Measurements from ENCODE around the gene PRRT1. TPM values are rescaled to one million over a fixed set of nuclear protein-coding genes. Genes with fewer than 3 reads are reported as not detected.
"Not testable (repeated sequence)": the region's sequence is repeated elsewhere in the genome, so short reads cannot be mapped to it uniquely, and the experiment has no call there.

The PRRT1 gene
- total RNA-seq (2014; rRNA removed; shearing (Covaris generic)): not detected in 2 replicates

DNA sequence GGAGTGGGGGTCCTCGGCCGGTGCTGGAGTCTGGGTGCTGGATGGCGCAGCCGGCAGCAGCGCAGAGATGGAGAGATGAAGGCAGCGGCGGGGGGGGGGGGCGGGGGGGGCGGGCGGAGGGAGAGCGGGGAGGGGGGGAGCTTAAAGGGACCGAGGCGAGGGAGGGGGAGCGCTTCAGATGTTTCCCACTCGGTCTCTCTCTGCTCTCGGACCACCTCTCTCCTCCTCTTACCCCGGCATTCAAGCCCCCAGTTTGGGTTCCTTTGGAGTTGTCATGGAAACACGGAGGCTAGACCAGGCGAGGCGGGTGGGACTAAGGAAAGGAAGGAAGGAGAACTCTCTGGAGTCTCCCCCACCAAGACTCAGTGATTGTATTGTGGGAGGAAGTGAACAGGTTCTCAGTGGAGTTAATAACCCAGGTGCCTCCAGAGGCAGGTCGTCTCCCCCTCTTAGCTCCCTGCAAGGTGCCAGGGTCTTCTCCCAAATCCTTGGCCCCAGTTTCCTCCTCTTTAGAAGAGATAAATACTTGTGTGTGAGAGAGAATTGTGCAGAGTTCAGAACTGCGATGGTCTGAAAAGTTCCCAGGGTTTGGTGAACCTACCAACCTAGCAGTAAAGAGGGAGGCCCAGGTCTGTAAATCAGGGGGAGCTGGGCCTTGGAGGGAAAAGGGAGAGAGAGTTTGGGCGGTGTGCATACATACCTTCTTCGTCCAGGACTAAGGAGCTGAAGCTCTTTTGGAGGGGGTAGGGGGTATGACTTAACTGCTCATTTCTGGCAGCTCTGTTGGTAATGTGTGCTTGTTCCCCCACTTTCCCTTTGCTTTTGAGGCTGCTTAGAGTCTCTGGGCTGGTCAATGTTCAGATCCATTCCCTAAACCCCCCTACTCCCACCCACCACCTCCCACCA, at the start of gene PRRT1:
Gene PRRT1, minus strand, starts transcription at position 77 of the 906 bp plus-strand sequence. CDS start 112 bp downstream, outside the sequence.
- no peak for DNase-seq (ENCODE audit: low spot score)

DNA sequence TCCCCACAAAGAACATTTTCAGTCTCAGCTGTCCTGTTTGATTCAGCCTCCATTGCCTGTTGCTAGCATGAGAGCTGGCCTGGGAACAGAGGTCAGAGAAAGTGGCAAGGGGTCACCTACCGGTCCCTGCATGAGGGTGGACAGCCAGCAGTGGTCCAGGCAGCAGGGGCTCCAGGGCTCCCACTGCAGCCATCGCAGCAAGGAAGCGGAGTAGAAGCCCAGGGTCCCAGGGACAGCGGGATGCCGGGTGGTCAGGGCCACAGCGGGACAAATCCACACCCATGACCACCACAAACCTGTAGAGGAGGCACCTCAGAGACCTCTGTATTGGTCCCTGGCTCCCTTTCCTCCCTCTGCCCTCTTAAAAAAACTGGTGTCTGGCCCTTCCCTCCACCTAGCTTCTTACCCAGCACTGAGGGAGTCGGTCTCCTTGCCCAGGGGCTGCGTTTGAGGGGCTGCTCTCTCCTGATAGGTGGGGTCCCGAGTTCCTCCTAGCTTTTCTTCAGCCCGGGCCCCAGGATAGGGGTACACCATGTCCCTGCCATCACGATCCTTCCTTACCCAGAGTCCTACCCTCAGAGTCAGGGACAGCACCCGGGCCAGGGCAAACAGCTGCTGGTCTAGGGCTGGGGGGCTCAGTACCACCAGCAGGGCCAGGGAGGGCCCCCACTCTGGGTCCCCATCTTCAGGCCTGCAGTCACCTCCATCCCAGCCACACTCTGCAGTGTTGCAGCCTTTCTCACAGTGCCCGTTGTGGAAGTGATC, 49.2 kb upstream of the PRRT1 start:
- no peak for DNase-seq (ENCODE audit: low spot score)

GRCh38 chr6:32198866-32199265, 47.1 kb upstream of the PRRT1 start:
- no peak for DNase-seq (ENCODE audit: low spot score)

DNA sequence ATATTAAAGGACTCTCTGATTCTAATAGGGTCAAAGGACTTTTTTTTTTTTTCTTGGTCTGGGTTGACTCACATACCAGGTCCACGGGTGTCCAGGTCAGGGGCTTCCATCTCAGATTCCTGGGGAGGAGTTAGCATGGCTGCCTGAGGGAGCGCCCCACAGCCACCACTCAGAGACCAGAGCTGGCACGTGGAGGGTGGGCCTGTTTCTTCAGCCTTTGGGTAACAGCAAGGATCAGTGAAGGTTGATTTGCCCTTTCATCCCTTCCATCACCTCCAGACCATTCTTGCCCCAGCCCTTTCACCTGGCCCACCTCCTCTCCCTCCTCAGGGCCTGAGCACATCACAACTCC, 46.6 kb upstream of the PRRT1 start:
- no peak for DNase-seq (ENCODE audit: low spot score)

DNA sequence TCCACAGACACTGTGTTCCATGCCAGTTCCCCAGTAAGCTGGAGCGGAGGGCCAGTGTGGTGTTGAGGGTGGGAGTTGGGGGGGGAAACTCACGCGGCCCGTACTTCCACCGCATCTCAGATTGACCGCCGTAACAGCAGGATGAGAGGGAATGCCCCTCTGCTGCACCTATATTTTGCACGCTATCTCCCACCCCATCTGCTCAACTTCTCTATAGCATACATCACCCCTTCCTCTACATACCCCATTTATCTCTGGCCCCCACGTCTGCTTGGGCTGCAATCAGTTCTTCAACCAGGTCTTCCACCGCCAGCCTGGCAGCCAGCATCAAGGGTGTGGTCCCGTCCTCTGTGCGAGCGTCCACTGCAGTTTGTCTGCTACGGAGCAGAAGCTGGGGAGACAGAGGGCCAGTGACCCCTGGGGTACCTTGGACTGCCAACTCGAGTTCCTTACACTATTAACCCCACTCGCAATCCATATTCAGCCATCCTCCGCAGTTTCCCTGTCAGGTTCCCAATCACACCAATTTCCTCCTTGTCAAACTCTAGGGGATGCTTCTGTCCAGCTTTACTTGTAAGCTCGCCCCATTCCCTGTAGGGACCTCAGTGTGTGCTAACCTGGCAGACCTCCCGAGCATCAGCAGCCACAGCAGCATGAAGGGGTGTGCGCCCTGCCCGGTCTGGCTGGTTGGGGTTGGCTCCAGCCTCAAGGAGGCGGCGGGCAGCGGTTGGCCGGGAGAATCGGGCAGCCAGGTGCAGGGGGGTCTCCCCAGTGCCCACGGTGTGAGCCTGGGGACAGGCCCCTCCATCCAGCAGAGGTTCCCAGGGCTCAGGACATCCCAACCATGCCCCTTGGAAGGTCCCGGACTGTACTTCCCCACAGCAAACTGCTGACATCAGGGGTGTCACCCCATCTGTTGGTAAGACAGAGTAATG, 45.2 kb upstream of the PRRT1 start:
- peak; percentile 19 for DNase-seq (ENCODE audit: low spot score)

- DNase-seq (ENCODE audit: low spot score): peak; percentile 86
These were observed 44.4 kb upstream of the PRRT1 start for GRCh38 chr6:32195902-32196681.

- DNase-seq (ENCODE audit: low spot score): peak; percentile 99
These were observed 43.8 kb upstream of the PRRT1 start for GRCh38 chr6:32195652-32195901.

DNA sequence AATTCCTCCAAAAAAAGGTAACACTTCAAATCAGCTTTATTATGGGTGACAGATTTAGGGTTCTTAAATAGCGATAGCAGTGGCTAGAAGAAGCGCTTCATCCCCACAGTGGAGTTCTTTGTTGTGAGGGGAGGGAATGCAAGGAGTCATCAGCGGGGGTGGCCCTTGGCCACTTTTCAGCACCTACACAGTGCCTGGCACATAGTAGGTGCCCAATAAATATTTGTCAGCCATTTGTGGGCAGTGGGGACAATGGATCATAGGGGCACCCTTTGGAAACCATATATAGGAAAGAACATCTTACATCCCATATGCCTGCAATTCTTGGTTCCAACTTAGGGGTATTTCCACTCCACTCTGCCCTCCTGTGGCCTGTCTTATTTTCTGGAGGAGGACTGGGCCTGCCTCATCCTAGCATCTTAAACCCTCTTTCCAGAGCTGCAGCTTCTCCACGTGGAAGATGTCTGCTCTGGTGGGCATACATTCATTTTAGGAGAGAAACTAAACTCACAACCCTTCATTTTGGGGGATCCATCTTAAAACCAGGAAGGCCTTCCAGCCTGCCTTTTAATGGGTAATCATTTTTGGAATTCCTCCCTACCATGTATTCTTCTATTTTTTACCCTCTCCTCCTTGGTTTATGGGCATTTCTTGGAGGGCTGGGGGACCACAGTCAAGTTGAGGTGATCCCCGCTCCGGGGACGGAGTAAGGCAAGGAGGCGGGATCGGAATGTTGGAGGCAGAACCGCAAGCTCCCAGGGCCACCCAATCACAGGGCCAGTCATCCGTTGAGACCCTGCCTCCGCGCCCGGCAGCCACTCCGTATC, 43.3 kb upstream of the PRRT1 start:
- peak; percentile 64 for DNase-seq (ENCODE audit: low spot score)

- no peak for DNase-seq (ENCODE audit: low spot score)
These were observed 42.6 kb upstream of the PRRT1 start for GRCh38 chr6:32194388-32194787.

GRCh38 chr6:32193096-32193495, 41.4 kb upstream of the PRRT1 start:
- not testable (repeated sequence) for DNase-seq (ENCODE audit: low spot score)

- DNase-seq (ENCODE audit: low spot score): no peak
These were observed 40.9 kb upstream of the PRRT1 start, which contains the start of gene GPSM3 for GRCh38 chr6:32192608-32193039. Gene GPSM3, minus strand, starts transcription at chr6:32192643. Its CDS starts 130 bp downstream, at chr6:32192513.

DNA sequence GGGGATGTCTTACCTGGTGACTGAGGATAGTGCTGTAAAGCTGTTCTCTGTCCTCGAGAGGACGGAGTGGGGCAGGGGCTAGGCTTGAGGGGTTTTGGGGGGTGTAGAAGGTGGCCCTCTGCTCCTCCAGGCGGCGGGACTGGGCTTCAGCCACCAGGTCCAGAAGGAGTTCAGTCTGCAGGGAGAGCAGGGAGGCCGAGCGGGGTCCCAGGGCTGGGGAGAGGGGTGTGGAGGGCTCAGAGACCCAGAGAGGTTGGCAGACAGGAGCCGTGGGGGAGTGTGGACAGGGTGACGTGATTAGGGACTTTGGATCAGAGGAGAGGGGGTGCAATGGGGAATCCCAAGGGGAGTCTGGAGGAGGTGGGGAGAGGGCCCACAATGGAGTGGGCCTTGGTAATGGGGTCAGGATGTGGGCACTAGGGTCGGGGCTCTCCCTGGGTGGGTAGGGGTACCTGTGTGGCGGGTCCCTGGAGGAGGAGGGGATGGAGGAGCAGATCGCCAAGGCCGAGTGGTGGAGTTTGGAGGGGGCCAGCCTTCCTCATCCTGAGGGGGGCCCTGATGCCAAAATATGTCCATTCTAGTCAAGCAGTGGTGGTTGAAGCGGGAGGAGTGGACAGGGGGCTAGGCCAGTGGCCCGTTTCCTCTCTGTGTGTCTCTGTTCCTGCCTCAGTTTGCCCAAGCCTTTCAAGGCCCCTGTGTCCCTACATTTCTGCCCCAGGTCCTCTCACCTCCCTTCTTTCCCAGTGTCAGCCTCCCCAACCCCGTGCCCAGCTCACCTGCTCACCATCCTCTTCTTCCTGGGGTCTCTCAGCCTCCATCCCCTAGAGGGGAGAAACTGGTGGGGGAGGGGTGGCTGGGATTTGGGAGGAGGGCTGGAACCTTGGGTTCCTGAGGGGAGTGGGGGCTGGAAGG, 40.2 kb upstream of the PRRT1 start:
- DNase-seq (ENCODE audit: low spot score): no peak

DNA sequence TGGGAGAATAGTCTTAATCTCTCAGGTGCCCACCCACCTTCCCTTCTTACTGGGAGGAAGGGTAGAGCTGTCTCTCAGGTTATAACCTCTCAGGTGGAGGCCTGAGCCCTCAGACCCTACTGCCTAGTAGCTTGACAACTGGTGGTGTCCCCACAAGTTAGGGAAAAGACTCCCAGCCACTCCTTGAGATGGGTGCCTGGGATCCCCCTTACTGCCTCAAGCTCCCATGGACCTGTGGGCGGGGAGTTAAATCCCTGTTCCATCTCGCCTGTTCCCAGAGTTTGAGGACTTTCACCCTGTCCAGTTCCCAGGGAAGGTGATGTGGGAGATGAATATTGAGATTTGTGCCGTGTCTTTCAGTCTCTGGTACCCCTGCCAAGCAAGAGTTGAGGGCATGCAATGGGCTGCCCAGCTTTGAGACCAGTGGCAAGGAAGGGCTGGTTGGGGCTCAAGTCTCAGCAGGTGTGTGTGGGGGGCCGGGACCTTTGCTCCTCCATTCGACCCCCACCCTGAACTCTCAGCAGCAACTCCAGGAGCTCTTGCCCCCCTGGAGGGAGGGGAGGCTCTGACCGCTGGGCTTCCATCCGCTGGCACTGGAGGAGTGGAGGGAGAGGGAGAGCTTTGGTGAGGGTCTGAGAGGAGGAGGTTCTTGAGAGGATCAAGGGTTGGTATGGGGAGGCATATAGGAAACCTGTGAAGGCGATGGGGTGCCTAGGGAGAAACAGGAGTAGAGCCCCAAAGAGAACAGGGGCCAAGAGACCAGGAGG, 39.4 kb upstream of the PRRT1 start:
- no peak for DNase-seq (ENCODE audit: low spot score)

DNA sequence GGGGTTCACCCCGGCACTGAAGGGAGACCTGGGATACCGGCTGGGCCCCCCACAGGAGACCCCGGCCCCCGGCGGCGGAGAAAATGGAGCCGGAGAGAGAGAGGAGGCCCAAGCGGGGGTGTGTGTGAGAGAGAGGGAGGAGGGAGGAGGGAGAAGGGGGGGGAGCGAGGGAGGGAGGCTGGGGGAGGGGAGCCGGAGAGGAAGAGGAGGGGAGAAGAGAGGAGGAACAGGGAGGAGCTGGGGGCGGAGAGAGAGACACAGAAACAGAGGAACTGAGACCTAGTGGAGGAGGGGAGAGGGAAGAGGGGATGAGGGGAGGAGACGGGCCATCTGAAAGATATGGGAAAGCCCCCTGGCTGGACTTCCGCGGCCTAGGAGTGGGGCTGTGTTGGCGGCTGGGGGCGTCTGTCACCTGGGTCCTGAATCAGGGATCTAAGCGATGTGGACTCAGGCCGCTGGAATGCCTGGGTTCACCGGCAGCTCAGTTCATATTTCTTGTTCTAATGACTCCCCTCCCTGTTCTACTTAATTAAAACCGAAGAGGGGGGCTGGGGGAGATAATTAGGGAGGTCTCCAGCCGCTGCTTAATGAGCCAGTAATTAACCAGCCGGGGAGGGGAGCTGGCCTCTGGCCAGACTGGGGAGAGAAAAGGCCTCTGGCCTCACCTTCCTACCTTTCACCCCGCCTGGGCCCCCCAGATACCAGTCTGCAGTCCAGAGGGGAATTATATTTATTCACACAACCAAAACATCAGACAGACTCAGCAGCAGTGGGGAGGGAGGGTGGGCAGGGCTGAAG, 38.5 kb upstream of the PRRT1 start, which contains the start of gene PBX2:
Gene PBX2, minus strand, starts transcription at position 149 of the 798 bp plus-strand sequence. CDS start 287 bp downstream, outside the sequence.
- DNase-seq (ENCODE audit: low spot score): peak; percentile 73

GRCh38 chr6:32189742-32190053, 38.0 kb upstream of the PRRT1 start:
- DNase-seq (ENCODE audit: low spot score): no peak

GRCh38 chr6:32189069-32189741, 37.5 kb upstream of the PRRT1 start:
- DNase-seq (ENCODE audit: low spot score): no peak

Data from HT-29 (cell line).